BE2C (cell line): ENCODE results near the gene PRLR.

ENCODE experiments used
- DNase-seq: peaks from one replicate; pipeline ENCODE4 v3.0.0-alpha.2; 2020
- H3K27me3 ChIP-seq: fragments of 250-450 bp; sonication (Bioruptor Pico); 2 replicates; pipeline ENCODE4 v1.5.1; 2020; ENCODE audit warnings: mild to moderate bottlenecking
- H3K36me3 ChIP-seq: fragments of 250-450 bp; sonication (Bioruptor Pico); 2 replicates; pipeline ENCODE4 v1.5.1; 2020; ENCODE audit warnings: mild to moderate bottlenecking
- H3K4me1 ChIP-seq: fragments of 250-450 bp; sonication (Bioruptor Pico); 2 replicates; pipeline ENCODE4 v1.5.1; 2020
- H3K4me3 ChIP-seq: 2 replicates; pipeline ENCODE4 v1.5.1; 2011; ENCODE audit warnings: low read depth, low read length
- H3K9me3 ChIP-seq: fragments of 250-450 bp; sonication (Bioruptor Pico); 2 replicates; pipeline ENCODE4 v1.5.1; 2020
- TF ChIP-seq, protein P1 (sequence below): IDR thresholded peaks from 2 replicates; pipeline ENCODE4 v1.5.1; 2012; ENCODE audit warnings: mild to moderate bottlenecking, low read depth, low read length

The PRLR gene

DNA sequence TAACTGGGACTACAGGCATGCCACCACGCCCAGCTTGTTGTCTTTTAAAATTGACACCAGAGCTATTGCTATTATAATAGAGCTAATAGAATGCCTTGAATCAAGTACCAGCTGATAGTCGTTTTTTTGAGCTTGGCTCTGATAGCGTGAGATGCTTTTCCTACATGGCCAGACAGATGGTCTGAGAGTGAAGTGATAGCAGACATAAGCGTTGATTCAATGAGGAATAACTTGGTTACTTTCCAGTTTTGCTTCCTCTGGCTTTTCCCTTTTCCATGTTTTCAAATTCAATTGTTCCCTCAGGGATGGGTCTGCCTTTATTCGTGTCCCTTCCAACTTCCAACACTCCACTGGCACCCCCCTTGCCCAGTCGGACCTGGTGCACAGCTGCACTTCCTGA is 197.9 kb downstream of the PRLR start:
- TF ChIP-seq, protein P1, sequence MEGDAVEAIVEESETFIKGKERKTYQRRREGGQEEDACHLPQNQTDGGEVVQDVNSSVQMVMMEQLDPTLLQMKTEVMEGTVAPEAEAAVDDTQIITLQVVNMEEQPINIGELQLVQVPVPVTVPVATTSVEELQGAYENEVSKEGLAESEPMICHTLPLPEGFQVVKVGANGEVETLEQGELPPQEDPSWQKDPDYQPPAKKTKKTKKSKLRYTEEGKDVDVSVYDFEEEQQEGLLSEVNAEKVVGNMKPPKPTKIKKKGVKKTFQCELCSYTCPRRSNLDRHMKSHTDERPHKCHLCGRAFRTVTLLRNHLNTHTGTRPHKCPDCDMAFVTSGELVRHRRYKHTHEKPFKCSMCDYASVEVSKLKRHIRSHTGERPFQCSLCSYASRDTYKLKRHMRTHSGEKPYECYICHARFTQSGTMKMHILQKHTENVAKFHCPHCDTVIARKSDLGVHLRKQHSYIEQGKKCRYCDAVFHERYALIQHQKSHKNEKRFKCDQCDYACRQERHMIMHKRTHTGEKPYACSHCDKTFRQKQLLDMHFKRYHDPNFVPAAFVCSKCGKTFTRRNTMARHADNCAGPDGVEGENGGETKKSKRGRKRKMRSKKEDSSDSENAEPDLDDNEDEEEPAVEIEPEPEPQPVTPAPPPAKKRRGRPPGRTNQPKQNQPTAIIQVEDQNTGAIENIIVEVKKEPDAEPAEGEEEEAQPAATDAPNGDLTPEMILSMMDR = no peak
- no peak for DNase-seq
- Histone ChIP-seq H3K4me3 (no peak overlapping the region), H3K27me3 (peaks cover 19% of the 10 kb centered on the region), H3K4me1 (no peaks in the 10 kb centered on the region), H3K9me3 (no peaks in the 10 kb centered on the region), H3K36me3 (no peaks in the 10 kb centered on the region)

DNA sequence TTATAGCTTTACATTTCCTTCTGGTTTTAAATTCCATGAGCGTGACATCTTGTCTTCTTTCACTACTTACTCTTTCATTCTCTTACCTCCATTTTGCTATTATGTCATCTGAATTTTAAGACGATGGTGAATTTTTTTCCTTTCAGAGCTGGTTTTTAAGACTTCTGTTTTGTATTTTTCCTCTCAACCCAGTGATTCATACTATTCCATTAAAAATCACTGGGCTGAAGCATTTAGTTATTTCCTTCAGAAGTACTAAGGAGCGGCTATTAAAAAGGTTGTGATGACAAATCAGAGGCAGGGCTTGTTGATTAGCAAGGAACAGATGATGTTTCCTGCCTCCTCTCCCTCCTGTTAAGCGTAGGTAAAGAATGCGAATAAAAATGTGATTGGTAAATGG is 199.0 kb downstream of the PRLR start:
- TF ChIP-seq, protein P1 = no peak
- DNase-seq = no peak
- no peak overlapping the region for H3K4me3 ChIP-seq
- H3K9me3 ChIP-seq = no peaks in the 10 kb centered on the region
- H3K27me3 ChIP-seq = peaks cover 19% of the 10 kb centered on the region
- no peaks in the 10 kb centered on the region for H3K36me3 ChIP-seq
- H3K4me1 ChIP-seq = no peaks in the 10 kb centered on the region

DNA sequence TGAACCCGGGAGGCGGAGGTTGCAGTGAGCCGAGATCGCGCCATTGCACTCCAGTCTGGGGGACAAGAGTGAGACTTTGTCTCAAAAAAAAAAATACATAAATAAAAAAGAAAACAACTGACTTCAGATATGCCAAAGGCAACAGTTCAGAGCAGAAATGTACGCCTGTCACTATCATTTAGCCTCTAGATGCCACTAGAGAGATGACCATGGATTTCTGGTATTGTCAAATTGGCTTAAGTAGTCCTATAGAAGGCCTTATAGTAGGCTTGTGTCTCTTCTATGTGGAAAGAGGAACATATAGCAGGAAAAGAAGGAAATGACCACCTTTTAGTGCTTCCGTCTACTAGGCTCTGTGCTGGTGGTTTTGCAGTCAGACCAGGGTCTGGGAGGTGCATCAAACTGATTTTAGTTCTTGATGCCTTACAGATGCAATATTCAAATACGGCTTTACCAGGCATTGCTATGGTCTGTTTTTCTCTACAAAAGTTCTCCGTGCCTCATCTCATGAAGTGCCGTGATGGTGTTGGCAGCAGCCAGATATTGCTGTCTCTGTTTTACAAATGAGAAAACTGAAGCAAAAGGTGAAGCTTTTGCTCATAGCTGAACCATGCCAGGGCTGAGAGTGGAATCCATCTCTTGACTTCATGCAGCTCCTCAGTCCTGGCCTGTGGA is 199.7 kb downstream of the PRLR start:
- TF ChIP-seq, protein P1 = no peak
- DNase-seq = no peak
- Histone ChIP-seq H3K27me3 (peaks cover 19% of the 10 kb centered on the region), H3K4me1 (no peaks in the 10 kb centered on the region), H3K36me3 (no peaks in the 10 kb centered on the region), H3K9me3 (no peaks in the 10 kb centered on the region), H3K4me3 (no peak overlapping the region)

DNA sequence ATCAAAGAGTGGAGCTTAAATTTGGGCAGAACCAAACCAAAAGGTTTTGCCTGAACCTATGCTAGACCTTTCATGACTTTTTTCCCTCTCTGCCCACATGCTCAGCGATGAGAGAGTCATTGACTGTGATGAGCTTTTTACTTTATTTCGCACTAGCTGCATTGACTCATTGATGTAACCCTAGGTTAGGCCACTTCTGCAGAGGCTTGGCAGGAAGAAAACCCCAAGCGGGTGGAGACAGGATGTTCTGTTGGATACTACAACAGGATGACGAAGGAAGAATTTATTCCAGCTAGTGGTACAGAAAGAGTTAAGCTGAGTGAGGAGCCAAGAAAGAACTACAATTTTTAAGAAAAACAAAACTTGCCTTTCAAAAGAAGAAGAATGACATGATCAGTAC is 201.0 kb downstream of the PRLR start:
- TF ChIP-seq, protein P1 = no peak
- H3K27me3 ChIP-seq = peaks cover 14% of the 10 kb centered on the region; the same call in 1 of the 2 replicates
- H3K4me3 ChIP-seq = no peak overlapping the region
- no peaks in the 10 kb centered on the region for H3K4me1 ChIP-seq
- H3K9me3 ChIP-seq = no peaks in the 10 kb centered on the region
- no peak for DNase-seq
- no peaks in the 10 kb centered on the region for H3K36me3 ChIP-seq

DNA sequence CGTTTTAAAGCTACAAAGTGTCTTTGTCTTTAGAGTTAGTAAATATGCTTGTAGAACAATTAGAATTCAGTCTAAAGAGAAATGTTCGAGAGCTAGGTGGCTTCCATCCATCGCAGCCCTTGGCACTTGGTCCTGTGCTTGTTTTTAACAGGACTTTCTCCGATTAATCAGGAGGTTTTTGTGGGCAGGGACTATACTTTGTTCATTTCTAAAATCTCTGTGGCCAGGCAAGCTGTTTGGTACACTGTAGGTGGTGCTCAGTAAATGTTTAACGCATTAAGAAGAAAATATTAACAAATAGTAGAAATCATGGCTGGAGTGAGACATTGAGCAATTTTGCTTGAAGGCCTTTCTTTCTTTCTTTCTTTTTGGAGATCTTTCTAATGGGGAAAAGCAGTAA is 203.3 kb downstream of the PRLR start:
- TF ChIP-seq, protein P1 = no peak
- Histone ChIP-seq H3K4me3 (no peak overlapping the region), H3K9me3 (no peaks in the 10 kb centered on the region), H3K27me3 (peaks cover 11% of the 10 kb centered on the region; the same call in 1 of the 2 replicates), H3K4me1 (no peaks in the 10 kb centered on the region), H3K36me3 (no peaks in the 10 kb centered on the region)
- DNase-seq = no peak

DNA sequence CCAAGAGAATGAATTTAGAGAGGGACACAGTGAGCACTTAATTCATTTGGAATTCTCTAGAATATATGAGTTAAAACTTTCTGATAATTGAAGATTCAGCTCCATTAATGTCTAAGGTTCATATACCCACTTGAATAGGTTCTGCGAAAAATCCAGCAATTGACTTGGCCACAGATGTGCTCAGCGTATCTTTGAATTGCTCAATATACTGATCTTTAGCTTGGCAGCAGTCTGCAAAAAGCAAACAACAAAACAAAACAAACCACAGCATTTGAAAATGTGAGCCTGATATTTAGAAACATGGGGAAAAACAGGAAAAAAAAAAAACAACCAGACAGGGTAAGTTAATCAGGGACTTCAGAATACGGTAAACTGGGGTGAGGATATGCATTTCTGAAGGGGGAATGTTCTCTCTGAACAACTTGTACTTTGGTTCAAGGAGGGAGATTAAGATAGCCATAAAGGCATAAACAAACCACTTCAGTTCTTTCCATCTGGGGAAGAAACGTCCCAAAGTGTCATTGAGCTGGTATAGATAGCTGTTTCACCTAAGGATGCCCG is 203.9 kb downstream of the PRLR start:
- Histone ChIP-seq H3K27me3 (peaks cover 11% of the 10 kb centered on the region; the same call in 1 of the 2 replicates), H3K9me3 (no peaks in the 10 kb centered on the region), H3K4me3 (no peak overlapping the region), H3K4me1 (no peaks in the 10 kb centered on the region), H3K36me3 (no peaks in the 10 kb centered on the region)
- no peak for DNase-seq
- TF ChIP-seq, protein P1 = no peak
